ENCODE data around the gene CFAP99.
A peak's percentile ranks its signal among the peaks of the same experiment; 100 is the strongest.
"Not testable (repeated sequence)": the region's sequence is repeated elsewhere in the genome, so short reads cannot be mapped to it uniquely, and the experiment has no call there.

The CFAP99 gene

DNA sequence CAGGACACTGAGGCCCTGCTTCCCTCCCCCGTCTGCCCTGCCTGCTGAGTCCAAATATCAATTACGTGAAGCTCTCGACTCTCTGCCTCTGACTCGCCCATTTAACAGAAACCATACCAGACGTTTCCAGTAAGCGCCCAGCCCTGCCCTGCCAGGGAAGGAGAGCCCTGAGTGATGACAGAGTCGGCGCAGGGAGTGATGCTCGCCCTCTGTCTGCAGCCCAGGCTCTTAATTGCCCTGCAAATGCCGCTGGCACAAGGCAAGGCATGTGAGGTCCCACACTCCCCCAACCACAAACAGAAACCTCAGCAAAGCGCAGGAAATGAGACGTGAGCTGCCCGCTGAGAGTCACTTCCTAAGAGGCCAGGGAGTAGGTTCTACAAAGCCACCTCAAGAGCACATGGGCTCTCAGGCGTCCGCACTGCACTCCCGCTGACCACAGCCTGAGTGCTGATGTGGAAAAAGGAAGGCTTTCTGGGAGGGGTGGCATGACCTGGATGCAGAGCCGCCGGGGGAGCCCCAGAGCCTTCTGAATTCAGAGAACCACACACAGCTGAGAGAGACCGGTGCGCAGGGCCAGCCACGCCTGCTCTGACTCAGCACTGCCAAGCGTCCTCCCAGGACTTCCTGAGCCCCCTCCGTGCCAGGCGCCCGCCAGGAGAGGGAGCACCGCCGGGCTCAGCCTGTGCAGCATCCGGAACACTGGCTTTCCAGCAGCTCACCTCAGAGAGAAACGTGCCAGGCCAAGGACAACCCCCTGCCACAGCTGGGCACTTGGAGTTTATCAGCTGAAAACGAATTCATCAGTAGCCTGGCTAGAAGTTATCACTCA, 5.7 kb upstream of the CFAP99 start:
- peak; percentile 49 for DNase-seq

DNA sequence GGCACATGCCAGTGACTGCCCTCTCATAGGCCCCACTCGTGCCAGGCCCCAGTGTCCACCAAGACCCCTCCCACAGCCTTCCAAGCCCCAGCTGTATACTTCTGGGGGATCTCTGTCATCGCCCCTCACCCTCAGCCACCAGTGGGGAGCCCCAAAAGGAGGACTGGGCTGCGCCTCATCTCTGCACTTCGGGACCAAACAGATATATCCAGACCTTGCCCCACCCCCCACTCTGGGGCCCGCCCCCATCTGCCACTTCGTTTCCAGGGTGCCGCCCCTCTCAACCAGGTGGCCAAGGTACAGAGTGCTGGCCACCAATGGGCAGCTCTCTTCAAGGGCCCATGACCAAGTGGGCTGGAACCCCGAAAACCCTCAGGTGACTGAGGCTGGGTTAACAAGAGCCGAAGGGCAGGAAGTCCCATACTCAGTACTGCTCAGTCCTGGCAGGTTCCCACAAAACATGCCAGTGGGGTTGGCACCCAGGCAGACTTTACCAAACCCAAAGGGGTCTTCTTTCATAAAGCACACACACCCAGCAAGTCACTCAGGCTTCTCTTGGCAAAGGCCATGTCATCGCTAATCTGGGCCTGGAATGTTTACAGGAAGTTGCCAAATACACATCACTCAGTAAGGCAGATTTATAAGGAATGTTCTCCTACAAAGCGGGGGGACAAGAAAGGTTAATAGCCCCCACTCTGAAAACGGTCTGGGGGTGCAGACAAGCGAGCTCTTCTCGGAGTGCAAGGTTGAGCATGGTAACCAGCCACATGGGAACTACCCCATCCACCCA, 4.7 kb upstream of the CFAP99 start:
- DNase-seq, result no peak

DNA sequence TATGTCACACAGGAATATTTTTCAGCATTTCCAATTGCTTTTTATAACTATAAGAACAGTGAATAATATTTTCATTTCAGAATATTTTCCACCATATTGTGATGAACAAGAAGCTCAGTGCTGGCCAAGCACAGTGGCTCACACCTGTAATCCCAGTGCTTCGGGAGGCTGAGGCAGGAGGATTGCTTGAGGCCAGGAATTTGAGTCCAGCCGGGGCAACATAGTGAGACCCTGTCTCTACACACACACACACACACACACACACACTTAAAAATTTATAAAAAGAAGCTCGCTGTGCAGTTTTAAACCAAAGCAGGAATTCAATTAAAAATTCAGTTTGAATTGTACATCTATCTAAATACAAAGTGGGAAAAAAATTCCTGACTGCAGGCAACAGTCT, 3.5 kb upstream of the CFAP99 start:
- DNase-seq, result no peak

DNA sequence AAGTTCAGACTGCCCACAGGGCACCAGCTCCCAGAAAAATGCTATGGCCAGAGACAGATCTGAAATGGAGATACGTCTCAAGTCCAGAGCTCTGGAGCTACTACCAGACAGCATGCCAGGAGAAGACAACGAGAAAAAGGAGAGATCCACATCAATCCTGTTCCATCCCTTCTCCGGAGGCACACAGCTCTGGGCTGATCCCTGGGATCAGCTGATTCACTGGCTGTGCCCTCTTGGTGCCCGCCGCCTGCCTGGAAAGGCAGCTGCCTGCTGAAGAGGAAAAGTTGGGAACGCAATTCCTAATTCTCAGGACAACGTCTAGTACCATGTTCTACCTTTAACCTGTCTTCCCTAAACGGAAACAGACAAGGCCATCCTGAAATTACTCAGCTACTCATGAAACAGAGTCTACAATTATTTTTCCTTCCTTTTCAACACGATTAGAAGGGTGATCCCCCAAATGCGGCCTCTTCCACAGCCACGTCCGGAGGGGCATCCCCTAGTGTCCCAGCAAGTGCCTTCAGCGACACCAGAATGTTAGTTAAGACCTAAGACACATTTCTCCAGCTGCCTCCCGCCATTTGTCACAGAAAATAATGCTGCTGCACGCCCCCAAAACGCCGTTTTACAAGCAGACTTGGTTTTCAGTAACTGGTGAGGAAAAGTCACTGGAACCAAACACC, 2.7 kb upstream of the CFAP99 start:
- DNase-seq, result no peak

DNA sequence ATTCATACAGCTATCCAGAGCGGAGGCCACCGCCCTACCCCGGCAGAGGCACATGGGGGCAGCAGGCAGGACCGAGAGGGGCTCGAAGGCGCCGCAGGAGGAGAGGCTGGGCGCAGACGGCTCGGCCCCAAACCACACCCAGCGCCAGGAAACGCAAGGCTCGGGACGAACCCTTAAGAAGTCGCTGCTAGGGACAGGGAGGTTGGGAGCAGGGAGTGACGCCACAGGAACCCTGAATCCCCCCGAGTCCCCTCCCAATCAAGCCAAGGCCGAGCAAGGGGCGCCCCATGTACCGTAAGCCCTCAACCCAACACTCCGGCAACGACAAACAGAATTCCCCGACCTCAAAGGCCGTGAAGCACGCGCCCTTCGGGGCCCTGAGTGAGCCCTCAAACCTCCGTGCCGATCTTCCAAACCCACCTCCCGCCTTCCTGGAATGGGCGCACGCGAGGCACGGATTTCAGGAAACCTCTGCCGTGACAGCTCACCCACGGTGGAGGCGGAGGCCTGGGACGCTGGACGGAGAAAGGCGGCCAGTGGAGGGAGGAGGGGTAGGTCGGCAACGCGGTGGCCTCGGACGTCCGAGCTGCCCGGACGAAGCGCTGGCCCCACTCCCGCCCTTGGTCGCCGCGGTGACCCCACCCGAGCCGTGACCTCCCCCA, 2.1 kb upstream of the CFAP99 start:
- DNase-seq, result no peak

DNA sequence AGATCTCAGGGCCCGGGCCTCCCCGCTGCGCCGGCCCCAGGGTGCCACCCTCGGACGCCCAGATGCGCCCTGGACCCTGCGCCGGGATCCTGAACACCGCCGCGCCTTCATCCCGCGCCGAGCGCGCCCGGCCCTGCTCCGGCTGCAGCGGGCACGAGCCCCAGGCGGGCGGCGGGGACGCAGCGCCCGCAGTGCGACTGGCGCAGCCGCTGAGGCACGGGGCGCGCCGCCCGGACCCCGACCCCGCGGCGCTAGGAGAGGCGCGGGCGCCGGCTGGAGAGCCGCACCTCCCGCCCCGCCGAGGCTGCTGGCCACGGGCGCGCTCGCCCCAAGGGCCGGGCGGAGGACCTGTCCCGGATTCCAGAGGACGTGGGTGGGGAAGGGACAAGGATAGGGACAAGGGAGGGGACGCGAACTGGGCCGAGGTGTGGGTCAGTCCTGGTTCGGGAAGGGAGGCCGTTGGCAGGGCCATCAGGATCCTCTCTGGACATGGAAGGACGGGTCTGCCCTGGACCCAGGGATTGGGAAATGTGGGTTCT, 1.5 kb upstream of the CFAP99 start:
- no peak for DNase-seq

DNA sequence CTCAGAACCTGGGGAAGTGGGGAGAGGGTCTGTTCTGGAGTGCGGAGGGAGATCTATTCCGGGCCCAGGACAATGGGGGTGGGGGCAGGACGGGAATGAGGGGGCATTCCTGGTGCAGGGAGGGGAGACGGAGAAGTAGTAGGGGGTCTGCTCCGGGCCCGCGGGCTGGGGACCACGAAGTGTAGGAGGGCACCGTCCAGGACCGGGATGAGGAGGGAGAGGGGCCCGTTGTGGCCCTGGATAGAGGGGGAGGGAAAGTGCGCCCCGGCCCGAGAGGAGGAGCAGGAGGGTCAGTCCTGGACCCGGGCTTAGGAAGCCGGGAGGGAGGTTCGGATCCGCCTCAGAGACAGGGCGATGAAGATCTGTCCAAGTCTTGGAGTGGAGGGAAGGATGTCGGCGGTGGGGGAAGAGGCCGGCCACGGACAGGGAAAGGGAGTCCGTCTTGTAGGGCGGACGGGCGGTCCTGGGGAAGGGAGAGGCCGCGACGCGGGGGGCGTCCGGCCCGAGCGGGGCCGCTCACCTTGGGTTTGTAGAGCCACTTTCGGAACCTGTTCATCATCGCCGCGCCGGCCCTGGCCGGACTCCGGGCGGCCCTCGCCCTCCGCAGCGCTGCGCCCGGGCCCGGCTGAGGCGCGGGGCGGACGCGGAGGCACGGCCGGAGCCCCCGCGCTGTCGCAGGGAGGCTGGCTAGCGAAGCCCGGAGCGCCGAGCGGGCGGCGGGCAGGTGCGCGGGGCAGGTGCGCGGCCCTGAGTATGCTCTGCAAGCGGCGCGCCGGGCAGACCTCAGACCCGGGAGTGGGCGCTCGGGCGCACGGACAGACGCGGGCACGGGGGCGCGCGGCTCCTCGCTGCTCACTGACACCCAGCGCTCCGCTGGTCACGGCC, 748 bp upstream of the CFAP99 start, which contains the start of gene ZFYVE28:
ZFYVE28 (minus strand) TSS at position 881 of the 885 bp plus-strand sequence; CDS start at position 559, 322 bp downstream.
- no peak for DNase-seq

DNA sequence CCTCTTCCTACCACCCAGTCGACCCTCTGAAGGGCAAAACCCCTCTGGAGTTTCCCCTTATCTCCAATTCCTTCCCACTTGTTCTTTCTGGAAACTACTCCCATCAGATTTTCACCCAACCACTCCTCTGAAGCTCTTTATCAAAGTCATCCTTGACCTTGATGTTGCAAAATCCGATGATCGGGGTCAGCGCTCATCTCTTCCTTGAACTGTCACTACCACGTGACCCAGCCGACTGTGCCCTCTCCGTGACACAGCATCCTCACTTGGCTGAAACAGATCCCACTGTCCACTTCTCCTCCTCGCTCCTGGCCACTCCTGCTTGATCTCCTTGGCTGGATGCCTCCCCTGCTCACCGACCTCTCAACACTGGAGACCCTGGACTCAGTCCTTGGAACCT, 1.1 kb downstream of the CFAP99 start:
- DNase-seq, result no peak

DNA sequence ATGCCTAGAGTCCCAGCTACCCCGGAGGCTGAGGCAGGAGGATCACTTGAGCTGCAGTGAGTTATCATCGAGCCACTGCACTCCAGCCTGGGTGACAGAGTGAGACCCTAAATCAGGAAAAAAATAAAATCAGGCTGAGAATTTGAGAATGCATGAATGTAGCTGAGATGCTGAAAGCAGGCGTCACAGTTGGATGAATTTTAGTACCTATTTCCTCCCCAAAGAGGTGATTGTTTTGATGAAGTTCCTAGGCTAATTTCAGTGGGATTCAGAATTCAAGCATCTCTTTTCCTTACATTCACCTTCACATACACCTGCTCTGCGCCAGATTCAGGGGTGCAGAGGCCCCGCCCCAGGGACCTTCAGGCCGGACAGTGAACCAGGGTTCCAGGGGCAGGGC, 3.2 kb downstream of the CFAP99 start:
- DNase-seq, result no peak

DNA sequence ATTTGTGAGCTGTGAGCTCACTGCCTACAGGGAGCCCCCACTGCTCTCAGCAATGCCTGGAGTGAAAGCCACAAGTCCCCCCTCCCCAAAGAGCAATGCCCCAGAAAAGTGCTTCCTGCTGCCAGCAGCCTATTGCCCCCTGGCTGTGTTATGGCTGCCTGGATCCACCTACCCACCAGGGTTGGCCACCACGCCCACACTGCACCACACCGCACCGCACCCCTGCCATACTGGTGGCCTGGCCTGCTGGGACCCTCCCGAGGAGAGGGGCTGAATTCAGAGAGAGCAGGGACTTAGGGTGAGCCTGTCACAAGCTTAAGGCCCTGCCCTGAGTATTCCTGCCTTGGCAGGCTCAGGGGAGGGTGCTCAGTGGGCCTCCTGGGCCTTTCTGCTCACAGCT, 4.3 kb downstream of the CFAP99 start:
- DNase-seq, result no peak

DNA sequence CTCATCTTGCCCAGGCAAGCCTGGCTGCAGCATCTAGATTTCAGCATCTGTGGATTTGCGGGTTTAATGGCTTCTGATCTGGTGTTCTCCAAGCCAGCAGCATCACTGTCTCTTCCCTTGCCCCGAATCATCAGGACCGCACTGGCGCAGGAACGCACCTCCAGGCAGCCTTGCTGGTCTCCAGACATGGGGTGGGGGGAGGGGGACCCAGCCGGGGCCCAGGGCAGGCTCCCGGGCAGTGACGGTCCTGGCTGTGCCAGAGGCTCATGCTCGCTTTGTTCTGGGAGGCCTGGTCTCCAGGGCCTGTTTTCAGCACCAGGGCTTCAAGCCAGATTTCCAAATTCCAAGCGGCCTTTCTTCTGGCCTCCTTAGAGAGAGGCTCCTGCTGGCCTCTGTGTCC, 4.9 kb downstream of the CFAP99 start:
- no peak for DNase-seq

DNA sequence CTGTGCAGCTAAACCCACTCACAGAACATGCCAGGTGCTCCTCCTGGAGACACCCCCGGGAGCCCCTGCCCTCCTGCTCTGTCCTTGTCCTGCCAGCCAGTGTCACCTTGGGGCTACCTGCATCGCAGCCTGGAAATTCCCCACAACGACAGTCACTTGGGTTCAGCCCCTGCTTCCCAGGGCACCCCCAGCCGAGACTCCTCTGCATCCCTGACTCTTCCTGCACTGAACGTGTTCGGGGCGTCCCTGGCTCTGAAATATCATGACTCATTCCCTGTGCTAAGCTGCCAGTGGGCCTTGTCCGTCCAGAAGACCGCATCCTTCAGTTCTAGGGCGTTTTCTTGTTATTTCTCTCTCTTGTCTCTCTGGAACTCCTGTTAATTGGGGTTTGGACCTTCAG, 5.8 kb downstream of the CFAP99 start:
- DNase-seq, result no peak

DNA sequence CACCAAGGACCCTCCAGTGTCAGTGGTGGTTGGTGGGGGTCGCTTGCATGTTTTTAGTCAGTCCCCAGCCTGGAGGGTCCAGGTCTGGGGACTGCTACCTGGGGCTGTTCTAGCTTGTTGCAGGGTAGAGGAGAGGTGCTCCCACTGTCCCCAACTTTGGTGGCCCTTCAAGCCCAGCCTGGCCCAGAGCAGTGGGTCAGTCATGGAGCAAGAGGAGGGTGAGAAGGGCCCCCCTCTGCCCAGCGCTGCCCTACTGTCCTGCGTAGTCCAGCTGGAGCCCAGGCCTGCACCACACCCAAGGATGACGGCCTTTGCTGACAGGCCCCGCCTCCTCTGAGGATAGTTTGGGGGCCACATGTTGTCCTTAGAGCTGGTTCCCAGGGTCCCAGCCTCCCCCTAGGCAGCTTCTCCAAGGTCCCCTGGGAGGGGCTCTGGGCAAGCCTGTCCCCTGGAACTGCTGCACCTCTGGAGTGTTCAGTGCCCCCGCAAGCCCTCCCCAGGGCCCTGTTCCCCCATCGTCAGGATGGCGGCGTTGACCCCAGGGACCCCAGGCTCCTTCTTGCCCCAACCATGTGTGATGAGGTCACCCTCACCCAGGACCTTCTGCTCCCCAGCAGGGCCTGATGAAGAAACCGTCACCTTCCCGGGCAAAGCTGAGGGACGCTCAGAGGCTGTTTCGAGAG, 6.8 kb downstream of the CFAP99 start:
- DNase-seq, result no peak

DNA sequence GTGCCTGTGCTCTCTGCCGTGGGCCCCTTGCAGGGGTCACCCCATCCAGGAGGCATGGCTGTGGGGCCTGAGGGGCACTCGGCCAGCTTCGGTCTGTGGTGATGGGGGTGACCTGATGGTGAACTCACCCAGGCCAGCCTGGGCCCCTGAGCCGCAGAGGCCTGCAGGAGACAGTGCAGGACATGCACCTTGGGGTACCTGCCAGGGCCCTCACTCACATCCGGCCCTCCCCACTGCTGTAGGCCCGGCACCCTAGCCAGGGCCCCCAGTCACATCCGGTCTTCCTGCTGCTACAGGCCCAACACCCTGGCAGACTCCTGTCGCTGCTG, 7.3 kb downstream of the CFAP99 start:
- no peak for DNase-seq

DNA sequence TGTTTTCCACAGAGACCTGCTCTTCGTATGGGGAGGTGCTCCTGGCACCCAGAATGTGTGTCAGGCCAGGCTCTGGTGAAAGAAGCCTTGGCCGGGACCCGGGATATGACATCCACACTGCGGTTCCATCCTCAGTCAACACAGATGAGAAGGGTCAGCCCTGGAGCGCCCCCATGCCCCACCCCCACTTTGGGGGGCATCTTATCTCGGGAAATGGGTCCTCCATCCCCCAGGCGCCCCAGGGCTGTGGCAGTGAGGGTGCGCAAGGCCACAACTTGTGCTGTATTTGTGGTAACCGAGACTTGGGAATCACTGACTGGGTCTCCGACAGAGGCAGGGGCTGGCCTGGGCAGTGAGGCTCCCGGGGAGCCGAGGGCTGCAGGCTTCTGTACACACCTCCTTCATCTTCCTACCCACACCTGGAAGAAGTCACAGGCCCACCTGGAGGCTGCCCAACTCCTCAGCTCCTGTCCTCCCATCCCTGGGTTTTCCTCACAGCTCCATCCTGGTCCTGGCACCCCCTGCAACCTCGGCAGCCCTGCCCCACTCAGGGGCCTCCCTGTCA, 8.0 kb downstream of the CFAP99 start:
- DNase-seq, result no peak

DNA sequence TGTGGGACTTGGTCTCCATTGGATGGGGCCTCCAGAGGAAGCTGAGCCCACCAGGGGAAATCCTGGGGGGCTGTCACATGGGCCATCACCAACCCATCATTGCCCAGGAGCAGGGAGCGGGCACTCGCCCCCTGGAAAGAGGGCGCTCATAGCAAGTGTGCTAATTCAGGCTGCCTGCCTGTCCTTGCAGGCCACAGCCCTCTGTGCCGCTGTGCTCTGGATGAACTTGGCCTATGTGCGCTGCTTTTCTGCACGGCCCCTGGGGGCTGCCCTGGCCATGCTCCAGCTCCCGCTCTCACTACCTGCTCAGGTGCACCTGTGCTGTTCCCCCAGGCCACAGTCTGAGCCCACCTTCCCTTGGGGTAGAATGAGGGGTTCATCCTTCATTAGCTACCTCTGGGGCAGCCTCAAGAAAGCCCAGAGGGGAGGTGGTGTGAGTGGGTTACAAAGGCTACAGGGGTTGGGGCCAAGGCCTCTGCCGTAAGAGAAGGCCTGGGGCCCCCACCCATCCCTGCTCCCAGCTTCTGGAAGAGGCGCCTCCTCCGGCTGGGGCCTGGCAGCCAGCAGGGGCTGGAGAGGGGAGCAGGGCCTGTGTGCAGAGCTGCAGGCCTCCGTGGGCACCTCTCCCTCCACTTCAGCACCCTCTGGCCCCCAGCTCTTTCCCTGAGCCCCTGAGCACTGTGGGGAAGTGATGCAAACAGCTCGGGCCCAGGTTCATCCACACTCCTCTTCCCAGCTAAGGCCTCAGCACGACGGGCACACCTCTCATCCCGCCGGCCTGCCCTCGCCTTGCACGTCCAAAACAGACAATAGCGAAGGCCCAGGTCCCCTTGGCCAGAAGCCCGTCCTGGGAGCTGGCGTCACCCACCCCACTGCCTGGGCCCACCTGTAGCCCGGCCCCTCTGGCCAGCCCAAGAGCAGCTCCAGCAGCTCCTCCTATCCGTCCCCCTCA, 8.9 kb downstream of the CFAP99 start:
- no peak for DNase-seq

DNA sequence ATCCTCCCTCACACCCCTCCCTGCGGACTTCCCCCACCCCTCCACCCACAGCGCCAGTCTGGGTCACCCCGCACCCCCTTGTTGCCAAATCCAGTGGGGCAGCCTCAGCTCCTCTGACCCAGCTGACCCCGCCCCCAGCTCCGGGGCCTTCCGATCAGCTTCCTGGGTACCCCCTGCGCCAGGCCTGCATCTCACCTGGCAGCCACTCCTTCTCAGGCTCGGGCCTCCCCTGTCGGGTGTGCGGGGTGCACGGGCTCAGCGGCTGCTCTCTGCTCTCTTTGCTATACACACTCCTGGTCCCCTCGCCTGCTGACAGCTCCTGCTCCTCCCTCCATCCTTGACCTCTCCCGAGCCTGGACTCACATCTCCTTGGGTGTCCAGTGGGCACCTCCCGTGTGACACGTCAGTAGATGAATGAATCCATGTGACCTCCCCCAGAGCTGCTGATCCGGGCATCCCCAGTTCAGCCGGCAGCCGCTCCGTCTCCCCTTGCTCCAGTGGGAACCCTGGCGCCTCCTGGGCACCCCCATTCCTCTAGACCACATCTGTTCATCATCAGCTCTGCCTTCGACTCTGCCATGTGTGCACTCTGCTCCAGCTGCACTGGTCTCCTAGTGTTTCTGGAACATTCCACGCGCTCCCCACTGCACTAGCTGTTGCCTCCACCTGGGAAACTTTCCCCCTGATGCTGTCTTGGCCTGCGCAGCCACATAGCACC, 9.9 kb downstream of the CFAP99 start:
- no peak for DNase-seq

DNA sequence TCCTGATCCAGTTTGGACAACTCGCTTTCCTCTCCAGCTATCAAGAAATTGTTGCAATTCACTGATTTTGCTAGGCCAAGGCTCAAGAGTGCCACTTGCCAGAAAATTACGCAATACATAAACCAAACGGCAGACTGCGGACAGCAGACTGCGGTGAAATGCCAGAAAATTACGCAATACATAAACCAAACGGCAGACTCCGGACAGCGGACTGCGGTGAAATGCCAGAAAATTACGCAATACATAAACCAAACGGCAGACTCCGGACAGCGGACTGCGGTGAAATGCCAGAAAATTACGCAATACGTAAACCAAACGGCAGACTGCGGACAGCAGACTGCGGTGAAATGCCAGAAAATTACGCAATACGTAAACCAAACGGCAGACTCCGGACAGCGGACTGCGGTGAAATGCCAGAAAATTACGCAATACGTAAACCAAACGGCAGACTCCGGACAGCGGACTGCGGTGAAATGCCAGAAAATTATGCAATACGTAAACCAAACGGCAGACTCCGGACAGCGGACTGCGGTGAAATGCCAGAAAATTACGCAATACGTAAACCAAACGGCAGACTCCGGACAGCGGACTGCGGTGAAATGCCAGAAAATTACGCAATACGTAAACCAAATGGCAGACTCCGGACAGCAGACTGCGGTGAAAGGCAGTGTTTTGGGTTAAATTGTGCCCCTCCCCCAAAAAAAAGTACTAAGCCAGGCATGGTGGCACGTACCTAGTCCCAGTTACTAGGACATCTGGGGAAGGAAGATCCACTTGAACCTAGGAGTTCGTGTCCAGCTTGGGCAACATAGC, 11.4 kb downstream of the CFAP99 start:
- DNase-seq, result not testable (repeated sequence)

Data from NCI-H526 treated with DMSO at 0.1 percent for 48 hours (cell line).